ENCODE results near the gene SLC44A2.

- TF ChIP-seq ZFX (IDR thresholded peaks at IDR 0.05) (no peak), CTCF (conservative IDR thresholded peaks at IDR 0.05) (no peak)
These were observed 58.2 kb downstream of the SLC44A2 start for GRCh38 chr19:10683582-10683981.

Data from C4-2B (cell line).